Measurements from ENCODE around the gene ZC3HAV1.
A peak's percentile ranks its signal among the peaks of the same experiment; 100 is the strongest.
"Not testable (repeated sequence)": the region's sequence is repeated elsewhere in the genome, so short reads cannot be mapped to it uniquely, and the experiment has no call there.

ZC3HAV1 gene

GRCh38 chr7:139109188-139109982 lies at the start of gene ZC3HAV1:
TSS of gene ZC3HAV1 (minus strand) at chr7:139109720. CDS start at chr7:139109331, 389 bp downstream.
- DNase-seq (ENCODE audit: low read depth in 2 of 2) = peak; percentile 75 to 79

DNA sequence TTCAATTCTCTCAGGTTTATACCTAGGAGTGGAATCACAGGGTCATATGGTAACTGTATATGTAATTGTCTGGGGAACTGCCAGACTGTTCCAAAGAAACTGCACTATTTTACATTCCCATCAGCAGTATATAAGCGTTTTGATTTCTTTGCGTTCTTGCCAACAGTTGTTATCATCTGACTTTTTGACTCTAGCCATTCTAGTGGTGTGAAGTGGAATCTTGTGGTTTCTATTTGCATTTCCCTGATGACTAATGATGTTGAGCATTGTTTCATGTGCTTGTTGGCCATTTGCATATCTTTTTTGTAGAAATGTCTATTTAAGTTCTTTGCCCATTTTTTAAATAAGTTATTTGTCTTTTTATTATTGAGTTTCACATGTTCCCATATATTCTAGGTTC lies 44.3 kb upstream of the ZC3HAV1 start:
- no peak for DNase-seq (ENCODE audit: low read depth in 2 of 2)

DNA sequence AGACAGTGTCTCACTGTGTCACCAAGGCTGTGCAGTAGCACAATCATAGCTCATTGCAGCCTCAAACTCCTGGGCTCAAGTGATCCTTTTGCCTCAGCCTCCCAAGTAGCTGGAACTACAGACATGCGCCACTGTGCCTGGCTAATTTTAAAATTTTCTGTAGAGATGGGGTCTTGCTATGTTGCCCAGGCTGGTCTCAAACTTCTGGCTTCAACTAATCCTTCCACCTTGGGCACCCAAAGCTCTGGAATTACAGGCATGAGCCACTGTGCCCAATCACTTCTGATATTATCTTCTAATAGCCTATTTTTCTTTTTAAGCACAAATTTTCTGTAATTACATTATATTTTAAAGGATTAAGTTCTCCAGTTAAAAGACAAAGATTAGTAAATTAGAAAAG lies 42.6 kb upstream of the ZC3HAV1 start:
- DNase-seq (ENCODE audit: low read depth in 2 of 2) = no peak

DNA sequence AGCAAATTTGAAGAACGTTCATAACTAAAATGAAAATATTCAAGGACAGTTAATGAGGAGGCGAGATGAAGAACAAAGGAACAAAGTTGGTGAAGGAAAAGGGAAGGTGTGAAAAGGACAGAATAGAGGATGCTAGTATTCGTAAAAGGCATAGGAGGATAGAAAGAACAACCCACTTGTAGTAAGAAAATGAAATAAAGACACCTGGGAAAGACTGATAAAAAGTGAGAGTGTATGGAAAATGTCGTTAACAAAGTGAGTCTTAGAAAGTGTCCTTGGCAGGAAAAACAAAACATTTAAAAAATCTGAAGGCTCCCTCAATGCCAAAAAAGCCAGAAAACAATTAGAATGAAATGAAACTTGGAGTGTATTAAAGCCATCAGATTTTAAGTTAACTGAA lies 29.6 kb upstream of the ZC3HAV1 start:
- no peak for DNase-seq (ENCODE audit: low read depth in 2 of 2)

- DNase-seq (ENCODE audit: low read depth in 2 of 2) = peak; percentile 81 to 82
Observed at GRCh38 chr7:139133335-139134139, 24.0 kb upstream of the ZC3HAV1 start.

GRCh38 chr7:139132887-139133286 lies 23.4 kb upstream of the ZC3HAV1 start:
- no peak for DNase-seq (ENCODE audit: low read depth in 2 of 2)

DNA sequence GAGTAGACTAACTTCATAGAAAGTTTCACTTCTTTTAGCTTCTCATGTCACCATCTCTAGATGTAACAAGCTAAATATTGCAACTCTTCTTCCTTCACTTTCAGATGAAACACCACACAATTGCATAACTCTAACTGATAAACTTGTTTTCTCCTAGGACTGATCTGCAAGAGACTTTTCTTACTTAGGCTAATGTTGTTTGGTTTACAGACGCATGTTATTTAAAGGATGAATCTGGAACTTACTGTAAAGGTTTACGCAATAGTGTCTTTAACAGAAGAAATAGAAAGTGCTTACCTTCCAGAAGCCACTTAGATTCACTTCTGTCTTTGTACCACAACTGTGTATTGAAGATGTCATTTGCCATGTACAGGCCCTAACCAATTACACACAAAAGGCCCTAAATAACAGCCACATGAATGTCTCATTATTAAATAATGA lies 22.1 kb upstream of the ZC3HAV1 start:
- no peak for DNase-seq (ENCODE audit: low read depth in 2 of 2)

- DNase-seq (ENCODE audit: low read depth in 2 of 2) = not testable (repeated sequence)
Observed at GRCh38 chr7:139129814-139130213, 20.3 kb upstream of the ZC3HAV1 start.

DNA sequence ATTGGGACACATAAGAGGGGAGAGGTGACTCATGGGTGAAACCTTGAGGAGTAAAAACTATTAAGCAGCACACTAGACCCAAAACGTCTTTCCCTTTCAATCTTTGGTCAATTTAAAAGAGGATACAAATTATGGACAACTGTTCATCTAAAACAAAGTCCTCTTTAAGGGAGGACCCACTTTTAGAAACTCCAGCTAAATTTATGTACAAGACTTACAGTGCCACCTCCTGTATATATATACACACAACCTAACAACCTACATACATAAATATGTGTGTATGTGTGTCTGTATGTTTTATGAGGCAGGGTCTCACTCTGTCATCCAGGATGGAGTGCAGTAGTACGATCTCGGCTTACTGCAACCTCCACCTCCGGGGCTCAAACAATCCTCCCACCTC lies 18.1 kb upstream of the ZC3HAV1 start:
- DNase-seq (ENCODE audit: low read depth in 2 of 2) = no peak

GRCh38 chr7:139125657-139126056 lies 16.1 kb upstream of the ZC3HAV1 start:
- no peak for DNase-seq (ENCODE audit: low read depth in 2 of 2)

DNA sequence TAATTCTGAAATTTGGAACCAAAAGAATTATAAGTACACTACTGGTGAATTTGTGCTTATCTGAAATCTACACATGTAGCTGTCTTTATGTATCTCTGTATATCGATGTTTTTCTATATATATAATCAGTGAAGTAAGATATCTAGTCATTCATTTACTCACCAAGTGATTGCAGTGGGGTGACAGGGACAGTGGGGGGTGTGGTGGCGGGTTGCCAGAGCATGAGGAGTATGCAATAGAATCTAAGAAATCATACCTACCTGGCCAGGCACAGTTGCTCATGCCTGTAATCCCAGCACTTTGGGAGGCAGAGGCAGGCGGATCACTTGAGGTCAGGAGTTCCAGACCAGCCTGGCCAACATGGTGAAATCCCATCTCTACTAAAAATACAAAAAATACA lies 15.5 kb upstream of the ZC3HAV1 start:
- not testable (repeated sequence) for DNase-seq (ENCODE audit: low read depth in 2 of 2)

GRCh38 chr7:139124084-139124914 lies 14.8 kb upstream of the ZC3HAV1 start:
- no peak for DNase-seq (ENCODE audit: low read depth in 2 of 2)

GRCh38 chr7:139119486-139119849 lies 9.9 kb upstream of the ZC3HAV1 start:
- DNase-seq (ENCODE audit: low read depth in 2 of 2) = no peak

GRCh38 chr7:139118805-139119485 lies 9.4 kb upstream of the ZC3HAV1 start:
- DNase-seq (ENCODE audit: low read depth in 2 of 2) = no peak

- no peak for DNase-seq (ENCODE audit: low read depth in 2 of 2)
Observed at GRCh38 chr7:139118234-139118804, 8.8 kb upstream of the ZC3HAV1 start.

DNA sequence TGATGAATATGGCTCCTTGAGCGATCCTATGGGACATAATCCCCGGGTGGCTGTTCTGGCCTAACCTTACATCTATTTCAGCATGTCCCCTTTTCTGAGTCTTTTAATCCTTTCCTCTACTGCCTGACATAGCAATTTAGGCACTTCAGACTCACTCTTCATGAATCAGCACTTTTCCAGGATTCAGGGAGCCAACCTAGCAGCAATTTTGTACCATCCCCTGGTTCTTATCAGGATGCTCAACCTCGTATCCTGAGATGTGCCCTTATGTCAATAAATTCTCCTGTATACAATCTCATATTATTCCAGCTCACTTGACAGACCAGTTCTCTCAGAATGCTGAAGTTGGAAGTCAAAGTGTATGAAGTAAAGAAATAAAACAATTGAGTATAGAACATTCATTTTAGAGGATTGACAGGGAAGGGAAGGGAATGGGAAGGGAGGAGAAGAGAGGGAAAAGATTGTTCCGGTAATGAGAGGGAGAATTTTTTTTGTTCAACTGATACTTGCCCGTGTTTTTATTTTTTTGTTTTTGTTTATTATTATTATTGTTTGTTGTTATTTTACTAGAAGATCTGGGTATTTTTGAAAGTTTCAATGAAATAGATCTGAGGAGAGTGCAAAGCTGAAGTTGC lies 8.2 kb upstream of the ZC3HAV1 start:
- no peak for DNase-seq (ENCODE audit: low read depth in 2 of 2)

- DNase-seq (ENCODE audit: low read depth in 2 of 2) = no peak
Observed at GRCh38 chr7:139116999-139117398, 7.5 kb upstream of the ZC3HAV1 start.

DNA sequence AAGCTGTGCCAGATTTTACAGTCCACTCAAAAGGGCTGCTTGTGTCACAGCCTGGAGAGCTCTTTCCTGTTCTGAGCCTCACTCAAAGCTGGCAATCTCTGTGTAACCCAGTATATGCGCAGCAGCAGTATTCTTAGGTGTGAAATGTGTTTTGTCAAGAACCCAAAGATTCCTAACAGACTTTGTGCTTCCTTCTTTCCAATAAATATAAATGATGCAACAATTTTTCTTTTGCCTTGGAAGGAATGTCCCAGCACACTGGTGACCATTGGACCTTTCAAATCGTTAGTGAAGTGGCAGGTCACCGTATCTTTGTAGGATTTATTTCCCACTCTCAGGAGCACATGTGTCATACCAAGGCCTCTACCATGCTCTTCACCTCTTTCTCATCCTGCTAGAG lies 5.6 kb upstream of the ZC3HAV1 start:
- DNase-seq (ENCODE audit: low read depth in 2 of 2) = no peak

GRCh38 chr7:139114585-139114984 lies 5.1 kb upstream of the ZC3HAV1 start:
- no peak for DNase-seq (ENCODE audit: low read depth in 2 of 2)

GRCh38 chr7:139114018-139114417 lies 4.5 kb upstream of the ZC3HAV1 start:
- no peak for DNase-seq (ENCODE audit: low read depth in 2 of 2)
